Trophoblast cell (in vitro differentiated cells and primary cell): ENCODE data around the gene HIP1R.

Source experiments
- DNase-seq, 2 donors: peaks; one replicate each; pipeline ENCODE4 v3.0.0-alpha.2; 2016
- H2AFZ ChIP-seq: 2 replicates; pipeline ENCODE4 v1.6.1; 2013; ENCODE audit warnings: low read length, moderate library complexity, mild to moderate bottlenecking; ENCODE audit not compliant: insufficient read depth, poor library complexity
- H2AK5ac ChIP-seq: 2 replicates; pipeline ENCODE4 v1.6.1; 2013; ENCODE audit warnings: mild to moderate bottlenecking, low read length
- H2BK120ac ChIP-seq: 2 replicates; pipeline ENCODE4 v1.6.1; 2013; ENCODE audit warnings: low read length, mild to moderate bottlenecking, moderate library complexity; ENCODE audit not compliant: insufficient read depth, poor library complexity
- H2BK12ac ChIP-seq: 2 replicates; pipeline ENCODE4 v1.6.1; 2013; ENCODE audit warnings: mild to moderate bottlenecking, low read length, moderate library complexity
- H2BK5ac ChIP-seq: 2 replicates; pipeline ENCODE4 v1.6.1; 2013; ENCODE audit warnings: low read length, low read depth, moderate library complexity, mild to moderate bottlenecking; ENCODE audit not compliant: poor library complexity
- H3K14ac ChIP-seq: 2 replicates; pipeline ENCODE4 v1.6.1; 2013; ENCODE audit warnings: mild to moderate bottlenecking, low read length
- H3K18ac ChIP-seq: 2 replicates; pipeline ENCODE4 v1.6.1; 2013; ENCODE audit warnings: mild to moderate bottlenecking, low read length
- H3K23ac ChIP-seq: 2 replicates; pipeline ENCODE4 v1.6.1; 2013; ENCODE audit warnings: low read length
- H3K27ac ChIP-seq: 2 replicates; pipeline ENCODE4 v1.5.1; 2013; ENCODE audit warnings: low read depth, mild to moderate bottlenecking, inconsistent platforms, low read length, moderate library complexity
- H3K27me3 ChIP-seq: 2 replicates; pipeline ENCODE4 v1.6.1; 2013; ENCODE audit warnings: inconsistent platforms, mild to moderate bottlenecking, low read length, moderate library complexity; ENCODE audit not compliant: insufficient read depth
- H3K36me3 ChIP-seq, 2 experiments: 1 replicate in 1 of 2; 2 replicates in 1 of 2; pipeline ENCODE4 v1.6.1; 2013; ENCODE audit warnings: low read length in 2 of 2, mild to moderate bottlenecking in 2 of 2, moderate library complexity in 1 of 2; ENCODE audit not compliant: insufficient read depth in 2 of 2, control insufficient read depth in 1 of 2
- H3K4ac ChIP-seq: 2 replicates; pipeline ENCODE4 v1.6.1; 2013; ENCODE audit warnings: low read depth, mild to moderate bottlenecking, low read length, moderate library complexity
- H3K4me1 ChIP-seq, 2 experiments: 1 replicate in 1 of 2; 2 replicates in 1 of 2; pipeline ENCODE4 v1.6.1; 2013; ENCODE audit warnings: low read length in 2 of 2, mild to moderate bottlenecking in 2 of 2, moderate library complexity in 1 of 2; ENCODE audit not compliant: insufficient read depth in 2 of 2, control insufficient read depth in 1 of 2
- H3K4me2 ChIP-seq: 2 replicates; pipeline ENCODE4 v1.6.1; 2013; ENCODE audit warnings: inconsistent platforms, mild to moderate bottlenecking, low read length, moderate library complexity
- H3K4me3 ChIP-seq: 2 replicates; pipeline ENCODE4 v1.5.1; 2013; ENCODE audit warnings: mild to moderate bottlenecking, low read depth, low read length, inconsistent platforms
- H3K79me1 ChIP-seq: one replicate; pipeline ENCODE4 v1.6.1; 2013; ENCODE audit warnings: low read length
- H3K79me2 ChIP-seq: 2 replicates; pipeline ENCODE4 v1.6.1; 2013; ENCODE audit warnings: low read length, mild to moderate bottlenecking; ENCODE audit not compliant: control insufficient read depth, insufficient read depth, poor library complexity
- H3K9ac ChIP-seq: 2 replicates; pipeline ENCODE4 v1.6.1; 2013; ENCODE audit warnings: mild to moderate bottlenecking, low read length
- H3K9me3 ChIP-seq: 2 replicates; pipeline ENCODE4 v1.6.1; 2013; ENCODE audit warnings: low read depth, mild to moderate bottlenecking, control low read depth, inconsistent platforms, low read length; ENCODE audit not compliant: insufficient read depth
- H4K12ac ChIP-seq: 2 replicates; pipeline ENCODE4 v1.6.1; 2013; ENCODE audit warnings: low read depth, mild to moderate bottlenecking, low read length, moderate library complexity
- H4K8ac ChIP-seq: 2 replicates; pipeline ENCODE4 v1.6.1; 2013; ENCODE audit warnings: low read depth, mild to moderate bottlenecking, low read length, moderate library complexity
- H4K91ac ChIP-seq: one replicate; pipeline ENCODE4 v1.6.1; 2013; ENCODE audit warnings: low read depth, mild to moderate bottlenecking, low read length, moderate library complexity
- WGBS: extraction: QIAGEN DNeasy Blood & Tissue Kit; methylation state at CpG from one replicate; pipeline ENCODE4 v1.1.7; 2013; ENCODE audit warnings: missing lambda C conversion rate; ENCODE audit not compliant: insufficient read length, insufficient coverage; ENCODE audit errors: extremely low coverage; 5-methylcytosine and 5-hydroxymethylcytosine counted together

HIP1R gene

DNA sequence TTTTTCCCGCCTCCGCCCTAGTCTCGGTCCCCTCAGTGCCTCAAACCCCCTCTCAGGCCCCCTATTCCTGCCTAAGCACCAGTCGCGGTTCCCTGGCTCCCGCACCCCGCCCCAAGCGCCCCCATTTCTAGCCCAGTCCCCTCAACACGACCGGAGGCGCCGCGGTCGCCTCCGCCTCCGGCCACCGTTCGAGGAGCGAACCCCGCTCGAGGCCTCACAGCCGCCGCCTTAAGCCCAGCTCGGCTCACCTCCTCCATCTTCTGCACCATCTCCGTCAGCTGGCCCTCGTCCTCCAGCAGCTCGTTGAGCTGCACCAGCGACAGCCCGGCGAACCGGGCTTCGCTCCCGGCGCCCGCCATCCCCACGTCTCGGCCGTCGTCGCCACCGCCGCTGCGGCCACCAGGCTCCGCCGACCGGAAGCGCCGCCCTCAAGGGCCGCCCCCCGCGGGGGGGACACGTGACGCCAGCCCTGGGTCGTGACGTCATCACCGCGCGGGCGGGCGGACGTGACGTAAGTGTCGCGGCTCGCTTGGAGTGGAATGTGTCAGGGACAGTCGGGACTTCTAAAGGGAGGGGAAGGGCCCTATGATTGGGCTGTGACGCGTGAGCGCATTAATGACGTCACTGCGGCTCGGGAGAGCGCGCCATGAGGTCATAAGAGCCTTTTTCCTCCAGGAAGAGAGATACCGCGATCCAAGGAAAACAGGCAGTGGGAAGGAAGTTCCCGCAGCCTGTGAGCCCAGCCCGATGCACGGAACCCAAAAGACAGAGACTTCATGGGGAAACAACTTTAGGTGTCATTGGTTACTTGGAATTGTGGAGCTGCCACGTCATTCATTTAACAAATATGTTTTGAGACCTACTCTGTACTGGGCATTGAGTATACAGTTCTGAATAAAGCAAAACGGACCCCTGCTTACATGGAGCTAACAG is 60.7 kb downstream of the HIP1R start, which contains the start of gene VPS37B:
VPS37B (minus strand) TSS at position 421 of the 933 bp plus-strand sequence; CDS start at position 359, 62 bp downstream.
- Histone ChIP-seq H3K4me1 (peaks cover 14 to 19% of the 10 kb centered on the region in 2 experiments), H3K4me3 (peak within 1 kb of the TSS; percentile 98), H3K18ac (peak within 1 kb of the TSS; percentile 99), H2BK12ac (peak within 1 kb of the TSS; percentile 86), H3K4me2 (peak within 1 kb of the TSS; percentile 97), H3K14ac (peak within 1 kb of the TSS; percentile 99), H2AFZ (peak within 1 kb of the TSS; percentile 99), H3K27me3 (no peaks in the 10 kb centered on the region), H2BK5ac (peak within 1 kb of the TSS; percentile 95), H3K36me3 (no peaks in the 10 kb centered on the region), H2AK5ac (peak within 1 kb of the TSS; percentile 100), H4K8ac (peak within 1 kb of the TSS; percentile 99), H3K9ac (peak within 1 kb of the TSS; percentile 99), H3K9me3 (no peaks in the 10 kb centered on the region), H3K23ac (peak within 1 kb of the TSS; percentile 78), H3K27ac (peak within 1 kb of the TSS; percentile 71), H4K91ac (peak within 1 kb of the TSS; percentile 98), H3K79me2 (peaks cover 18% of the 10 kb centered on the region), H3K79me1 (peaks cover 13% of the 10 kb centered on the region), H2BK120ac (peak within 1 kb of the TSS; percentile 97), H4K12ac (peak within 1 kb of the TSS; percentile 91), H3K4ac (peak within 1 kb of the TSS; percentile 100)
- DNase-seq: peak; percentile 88 to 98
- no CpG with 5 or more reads among the region's 81 CpGs for WGBS

GRCh38 chr12:122896662-122897061 is 61.4 kb downstream of the HIP1R start:
- Histone ChIP-seq H3K36me3 (no peaks in the 10 kb centered on the region), H3K9me3 (no peaks in the 10 kb centered on the region), H4K12ac (no peak overlapping the region), H3K79me2 (peaks cover 18% of the 10 kb centered on the region), H2AFZ (no peak overlapping the region), H3K4me1 (peaks cover 16 to 19% of the 10 kb centered on the region in 2 experiments), H3K4me2 (no peak overlapping the region), H2BK5ac (peak overlapping the region; percentile 27), H4K8ac (no peak overlapping the region), H2BK12ac (peak overlapping the region; percentile 10), H2BK120ac (no peak overlapping the region), H3K4ac (no peak overlapping the region), H3K23ac (no peak overlapping the region), H3K27me3 (no peaks in the 10 kb centered on the region), H3K14ac (no peak overlapping the region), H3K18ac (no peak overlapping the region), H3K9ac (no peak overlapping the region), H3K27ac (no peak overlapping the region), H2AK5ac (peak overlapping the region; percentile 32), H4K91ac (no peak overlapping the region), H3K4me3 (no peak overlapping the region), H3K79me1 (peaks cover 13% of the 10 kb centered on the region)
- DNase-seq: no peak
- no CpG with 5 or more reads among the region's 7 CpGs for WGBS

DNA sequence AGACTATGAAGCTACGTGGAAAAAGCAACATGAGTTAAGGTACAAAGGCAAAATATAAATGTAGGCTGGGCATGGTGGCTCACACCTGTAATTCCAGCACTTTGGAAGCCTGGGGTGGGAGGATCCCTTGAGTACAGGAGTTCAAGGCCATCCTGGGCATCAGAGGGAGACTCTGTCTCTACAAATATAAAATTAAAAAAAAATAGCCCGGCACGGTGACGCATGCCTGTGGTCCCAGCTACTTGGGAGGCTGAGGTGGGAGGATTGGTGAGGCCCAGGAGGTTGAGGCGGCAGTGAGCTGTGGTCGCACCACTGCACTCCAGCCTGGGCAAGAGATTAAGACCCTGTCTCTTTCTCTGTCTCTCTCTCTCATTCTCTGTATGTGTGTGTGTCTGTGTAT is 64.6 kb downstream of the HIP1R start:
- peaks cover 13% of the 10 kb centered on the region for H3K79me1 ChIP-seq
- H3K23ac ChIP-seq: no peak overlapping the region
- H4K12ac ChIP-seq: no peak overlapping the region
- no peak overlapping the region for H3K18ac ChIP-seq
- H3K14ac ChIP-seq: no peak overlapping the region
- H3K9me3 ChIP-seq: peaks cover 2% of the 10 kb centered on the region
- no peak overlapping the region for H2BK5ac ChIP-seq
- no peak overlapping the region for H2AFZ ChIP-seq
- H3K4me3 ChIP-seq: no peak overlapping the region
- no peak overlapping the region for H3K27ac ChIP-seq
- H3K36me3 ChIP-seq: no peaks in the 10 kb centered on the region
- H3K4me1 ChIP-seq: peaks cover 8% of the 10 kb centered on the region in 2 experiments
- H3K4ac ChIP-seq: no peak overlapping the region
- H3K79me2 ChIP-seq: peaks cover 10% of the 10 kb centered on the region
- no peak overlapping the region for H2AK5ac ChIP-seq
- H2BK120ac ChIP-seq: no peak overlapping the region
- H3K9ac ChIP-seq: no peak overlapping the region
- H3K27me3 ChIP-seq: no peaks in the 10 kb centered on the region
- H4K91ac ChIP-seq: no peak overlapping the region
- peak overlapping the region; percentile 87 for H2BK12ac ChIP-seq
- no CpG with 5 or more reads among the region's 6 CpGs for WGBS
- DNase-seq: no peak
- no peak overlapping the region for H4K8ac ChIP-seq
- H3K4me2 ChIP-seq: no peak overlapping the region

GRCh38 chr12:122902854-122903692 is 67.8 kb downstream of the HIP1R start:
- H3K14ac ChIP-seq: no peak overlapping the region
- DNase-seq: no peak
- no peak overlapping the region for H4K8ac ChIP-seq
- H3K79me1 ChIP-seq: no peaks in the 10 kb centered on the region
- no peaks in the 10 kb centered on the region for H3K79me2 ChIP-seq
- H3K27me3 ChIP-seq: no peaks in the 10 kb centered on the region
- H3K4me3 ChIP-seq: no peak overlapping the region
- no peak overlapping the region for H4K12ac ChIP-seq
- no peak overlapping the region for H3K23ac ChIP-seq
- H2AK5ac ChIP-seq: no peak overlapping the region
- H3K9me3 ChIP-seq: peaks cover 2% of the 10 kb centered on the region
- no peak overlapping the region for H3K9ac ChIP-seq
- no peak overlapping the region for H3K27ac ChIP-seq
- no CpG with 5 or more reads among the region's 10 CpGs for WGBS
- H3K4me2 ChIP-seq: no peak overlapping the region
- no peak overlapping the region for H3K18ac ChIP-seq
- no peak overlapping the region for H4K91ac ChIP-seq
- peaks cover 0 to 2% of the 10 kb centered on the region in 2 experiments for H3K4me1 ChIP-seq
- no peaks in the 10 kb centered on the region for H3K36me3 ChIP-seq
- no peak overlapping the region for H3K4ac ChIP-seq
- no peak overlapping the region for H2BK120ac ChIP-seq
- no peak overlapping the region for H2BK5ac ChIP-seq
- H2BK12ac ChIP-seq: no peak overlapping the region
- no peak overlapping the region for H2AFZ ChIP-seq
